ENCODE results near the gene TMIGD2.
A peak's percentile ranks its signal among the peaks of the same experiment; 100 is the strongest.
"Not testable (repeated sequence)": the region's sequence is repeated elsewhere in the genome, so short reads cannot be mapped to it uniquely, and the experiment has no call there.

The TMIGD2 gene

GRCh38 chr19:4266253-4267000 is 35.8 kb downstream of the TMIGD2 start:
- no peak for DNase-seq

- no peak for DNase-seq
Measured at GRCh38 chr19:4264812-4265211, 37.4 kb downstream of the TMIGD2 start.

- no peak for DNase-seq
Measured at GRCh38 chr19:4260613-4261191, 41.5 kb downstream of the TMIGD2 start.

GRCh38 chr19:4258181-4258580 is 44.0 kb downstream of the TMIGD2 start:
- no peak for DNase-seq

GRCh38 chr19:4257025-4257424 is 45.2 kb downstream of the TMIGD2 start:
- DNase-seq: no peak

GRCh38 chr19:4256563-4256962 is 45.6 kb downstream of the TMIGD2 start:
- DNase-seq: no peak

GRCh38 chr19:4246767-4247593 is 55.2 kb downstream of the TMIGD2 start, which contains the start of gene YJU2:
Gene YJU2 (plus strand): TSS chr19:4247080. CDS start chr19:4247147, 67 bp downstream.
- DNase-seq: peak; percentile 100

- not testable (repeated sequence) for DNase-seq
Measured at GRCh38 chr19:4245938-4246337, 56.3 kb downstream of the TMIGD2 start.

All from NCI-H1417 (cell line).